SK-N-SH (cell line): ENCODE results near the gene IL31. TPM values are rescaled to one million over a fixed set of nuclear protein-coding genes. Genes with fewer than 3 reads are reported as not detected.

ENCODE experiments used
- CTCF ChIA-PET: fragments of 300-600, 350-600 bp; formaldehyde crosslinking; extraction: SDS; loops from one replicate; lab custom pipeline; 2021; lab: Yijun Ruan, JAX
- POLR2A ChIA-PET: fragments of 350-600 bp; sonication (Branson Sonifier 250); formaldehyde crosslinking; extraction: SDS; loops from one replicate; lab custom pipeline; 2020; ENCODE audit warnings: antibody characterized with exemption, inconsistent platforms; lab: Yijun Ruan, JAX
- DNase-seq: peaks from one replicate; pipeline ENCODE4 v3.0.0; 2012
- H2AFZ ChIP-seq: fragments of 200-600 bp; sonication (generic); 2 replicates; pipeline ENCODE4 v1.8.1; 2016; ENCODE audit warnings: antibody characterized with exemption, mild to moderate bottlenecking, low read depth
- H3F3A ChIP-seq: fragments of 200-600 bp; sonication (generic); replicated peaks from 2 replicates; pipeline ENCODE3; 2016; ENCODE audit warnings: antibody characterized with exemption, mild to moderate bottlenecking; ENCODE audit not compliant: insufficient read depth
- H3K27ac ChIP-seq, 2 experiments: fragments of 200-500 bp in 1 of 2; fragments of 200-600 bp in 1 of 2; sonication (Bioruptor generic) in 1 of 2; sonication (generic), shearing (Covaris generic) in 1 of 2; 2 replicates each; pipeline versions ENCODE4 v1.5.1 to v1.6.1; 2014 to 2016; ENCODE audit warnings: low read depth in 2 of 2, inconsistent platforms in 1 of 2, low read length in 1 of 2, mild to moderate bottlenecking in 1 of 2, mixed read lengths in 1 of 2
- H3K27me3 ChIP-seq: fragments of 200-600 bp; sonication (generic), shearing (Covaris generic); 2 replicates; pipeline ENCODE4 v1.6.1; 2016; ENCODE audit warnings: mixed run types; ENCODE audit not compliant: insufficient read depth
- H3K36me3 ChIP-seq, 2 experiments: fragments of 200-500 bp in 1 of 2; fragments of 200-600 bp in 1 of 2; sonication (Bioruptor generic) in 1 of 2; sonication (generic) in 1 of 2; replicated peaks in 1 of 2; 2 replicates each; pipeline versions ENCODE3 to v1.5.1; 2014 to 2016; ENCODE audit warnings: low read length in 1 of 2, mild to moderate bottlenecking in 1 of 2; ENCODE audit not compliant: insufficient read depth in 2 of 2, control insufficient read depth in 1 of 2
- H3K4me1 ChIP-seq, 2 experiments: fragments of 200-500 bp in 1 of 2; fragments of 200-600 bp in 1 of 2; sonication (Bioruptor generic) in 1 of 2; sonication (generic), shearing (Covaris generic) in 1 of 2; 2 replicates each; pipeline versions ENCODE4 v1.5.1 to v1.6.1; 2014 to 2016; ENCODE audit warnings: low read depth in 1 of 2, low read length in 1 of 2, mixed run types in 1 of 2; ENCODE audit not compliant: insufficient read depth in 2 of 2, control insufficient read depth in 1 of 2
- H3K4me2 ChIP-seq: fragments of 200-600 bp; sonication (generic), shearing (Covaris generic); 2 replicates; pipeline ENCODE4 v1.6.1; 2017; ENCODE audit warnings: mixed run types
- H3K4me3 ChIP-seq, 2 experiments: fragments of 200-500 bp in 1 of 2; fragments of 200-600 bp in 1 of 2; sonication (Bioruptor generic) in 1 of 2; sonication (generic), shearing (Covaris generic) in 1 of 2; 2 replicates each; pipeline versions ENCODE4 v1.5.1 to v1.8.1; 2014 to 2016; ENCODE audit warnings: low read depth in 2 of 2, inconsistent platforms in 1 of 2, low read length in 1 of 2, mild to moderate bottlenecking in 1 of 2, mixed read lengths in 1 of 2, moderate library complexity in 1 of 2
- H3K79me2 ChIP-seq: fragments of 200-600 bp; sonication (generic); 2 replicates; pipeline ENCODE4 v1.8.1; 2017; ENCODE audit warnings: mild to moderate bottlenecking; ENCODE audit not compliant: insufficient read depth
- H3K9ac ChIP-seq: fragments of 200-600 bp; sonication (generic); 2 replicates; pipeline ENCODE4 v1.6.1; 2017; ENCODE audit warnings: mixed run types
- H3K9me2 ChIP-seq: fragments of 200-600 bp; sonication (generic); 2 replicates; pipeline ENCODE4 v1.6.1; 2017; ENCODE audit warnings: mixed run types
- H3K9me3 ChIP-seq: fragments of 200-600 bp; sonication (generic); 2 replicates; pipeline ENCODE4 v1.6.1; 2017; ENCODE audit warnings: mixed run types, mild to moderate bottlenecking, moderate library complexity
- H4K20me1 ChIP-seq: fragments of 200-600 bp; sonication (generic); 2 replicates; pipeline ENCODE4 v1.6.1; 2017; ENCODE audit warnings: mild to moderate bottlenecking, mixed run types; ENCODE audit not compliant: insufficient read depth
- EP300 ChIP-seq, 2 experiments: IDR thresholded peaks; 2 replicates each; pipeline versions ENCODE4 v1.4.0 to v1.6.1; 2012; ENCODE audit warnings: borderline replicate concordance in 1 of 2, low read depth in 1 of 2, low read length in 1 of 2
- EZH2phosphoT487 ChIP-seq: fragments of 200-600 bp; sonication (generic); IDR thresholded peaks from 2 replicates; pipeline ENCODE4 v1.6.1; 2017; ENCODE audit warnings: low read depth, mixed run types, mild to moderate bottlenecking, antibody characterized with exemption, moderate library complexity, borderline replicate concordance
- FOXJ3 ChIP-seq: sonication (generic); formaldehyde crosslinking; IDR thresholded peaks from 2 replicates; pipeline ENCODE4 v1.5.1; 2020; ENCODE audit warnings: mild to moderate bottlenecking, missing genetic modification reagents
- GATA2 ChIP-seq: sonication (generic); formaldehyde crosslinking; IDR thresholded peaks from 2 replicates; pipeline ENCODE4 v1.5.0; 2020; ENCODE audit warnings: mild to moderate bottlenecking, missing genetic modification reagents
- SIN3A ChIP-seq: IDR thresholded peaks from 2 replicates; pipeline ENCODE4 v1.6.1; 2012; ENCODE audit warnings: low read depth, mild to moderate bottlenecking, low read length, moderate library complexity, borderline replicate concordance
- SMC3 ChIP-seq: IDR thresholded peaks from 2 replicates; pipeline ENCODE4 v1.6.1; 2012; ENCODE audit warnings: low read depth, low read length, improper control_type of control experiment
- TEAD4 ChIP-seq: IDR thresholded peaks from 2 replicates; pipeline ENCODE4 v1.4.0; 2012; ENCODE audit warnings: mild to moderate bottlenecking, borderline replicate concordance; ENCODE audit not compliant: insufficient read depth
- WGBS: methylation state at CpG from one replicate; pipeline ENCODE4 v1.1.6; 2017; ENCODE audit warnings: low lambda C conversion rate; 5-methylcytosine and 5-hydroxymethylcytosine counted together
- polyA plus RNA-seq, 3 experiments: library from polyadenylated mRNA; depleted of rRNA; stranded (reverse); fragments of >200 nt; gene quantifications; 2 replicates each; pipeline ENCODE4 v1.2.3, GENCODE V29; 2012
- TF ChIP-seq, protein P1 (sequence below): IDR thresholded peaks from 2 replicates; pipeline ENCODE4 v1.4.0; 2012; ENCODE audit warnings: low read depth, borderline replicate concordance
- TF ChIP-seq, protein P2 (sequence below): IDR thresholded peaks from 2 replicates; pipeline ENCODE4 v1.4.0; 2012; ENCODE audit warnings: low read depth
- TF ChIP-seq, protein P3 (sequence below): IDR thresholded peaks from 2 replicates; pipeline ENCODE4 v1.6.1; 2012; ENCODE audit warnings: mild to moderate bottlenecking, low read depth, low read length, moderate library complexity

IL31 gene
- not detected in 2 replicates for polyA plus RNA-seq (2012; rRNA removed)
- polyA plus RNA-seq (2012; cell fraction: cytosol; rRNA removed): not detected in 2 replicates
- not detected in 2 replicates for polyA plus RNA-seq (2012; cell fraction: nucleus; rRNA removed)

DNA sequence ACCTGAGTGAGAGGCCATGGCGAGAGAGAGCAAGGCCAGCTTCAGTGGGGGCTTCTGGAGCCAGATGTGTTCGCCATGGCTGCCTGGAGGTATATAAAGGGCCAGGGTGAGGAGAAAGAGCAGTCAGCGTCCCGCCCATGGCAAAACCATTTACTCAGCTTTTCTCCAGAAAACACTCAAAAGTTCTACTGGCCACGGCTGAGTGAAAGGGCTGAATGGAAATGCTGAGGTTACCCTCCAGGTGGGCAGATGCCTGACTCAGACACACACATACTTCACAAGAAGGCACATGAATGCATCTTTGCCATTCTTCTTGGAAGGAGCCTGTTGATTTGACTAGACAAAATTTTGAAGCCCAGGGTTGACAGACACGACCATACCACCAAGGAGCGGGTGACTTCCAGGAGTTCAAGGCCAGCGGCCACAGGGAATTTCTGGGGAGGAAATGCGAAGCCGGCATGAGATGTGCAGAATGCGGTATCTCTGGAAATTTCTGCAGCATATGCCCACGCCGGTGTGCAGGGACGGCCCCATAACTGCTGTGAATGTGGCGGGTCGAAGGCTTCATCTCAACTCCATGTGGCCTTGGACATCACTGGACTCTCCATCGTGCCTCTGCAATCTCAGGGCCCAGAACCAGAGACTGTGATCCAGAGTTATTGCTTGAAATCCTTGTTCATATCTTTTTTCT, at the start of gene IL31:
Gene IL31 (minus strand): TSS at position 67 of the 691 bp plus-strand sequence. CDS start 49 bp downstream, at position 18.
- Histone ChIP-seq H3K79me2 (no peaks in the 10 kb centered on the region), H3K27me3 (no peaks in the 10 kb centered on the region), H3F3A (no peaks in the 10 kb centered on the region), H3K4me1 (no peaks in the 10 kb centered on the region), H4K20me1 (no peaks in the 10 kb centered on the region), H3K9me3 (no peaks in the 10 kb centered on the region), H3K4me2 (no peak within 1 kb of the TSS), H3K4me3 (no peak within 1 kb of the TSS), H3K9me2 (no peaks in the 10 kb centered on the region), H3K27ac (no peak within 1 kb of the TSS)
- no peak for DNase-seq
- 82% methylated on average over 17 of the region's 17 CpGs for WGBS
- TF ChIP-seq EP300 (IDR thresholded peaks at IDR 0.05; ENCODE audit: borderline replicate concordance in 1 of 2, low read depth in 1 of 2, low read length in 1 of 2) (no peak), TEAD4 (no peak), FOXJ3 (CRISPR knock-in tag) (no peak), GATA2 (CRISPR knock-in tag) (no peak), SMC3 (no peak), SIN3A (no peak), EZH2phosphoT487 (no peak)
- TF ChIP-seq, protein P1, sequence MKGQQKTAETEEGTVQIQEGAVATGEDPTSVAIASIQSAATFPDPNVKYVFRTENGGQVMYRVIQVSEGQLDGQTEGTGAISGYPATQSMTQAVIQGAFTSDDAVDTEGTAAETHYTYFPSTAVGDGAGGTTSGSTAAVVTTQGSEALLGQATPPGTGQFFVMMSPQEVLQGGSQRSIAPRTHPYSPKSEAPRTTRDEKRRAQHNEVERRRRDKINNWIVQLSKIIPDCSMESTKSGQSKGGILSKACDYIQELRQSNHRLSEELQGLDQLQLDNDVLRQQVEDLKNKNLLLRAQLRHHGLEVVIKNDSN: no peak
- TF ChIP-seq, protein P2, sequence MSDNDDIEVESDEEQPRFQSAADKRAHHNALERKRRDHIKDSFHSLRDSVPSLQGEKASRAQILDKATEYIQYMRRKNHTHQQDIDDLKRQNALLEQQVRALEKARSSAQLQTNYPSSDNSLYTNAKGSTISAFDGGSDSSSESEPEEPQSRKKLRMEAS: no peak
- TF ChIP-seq, protein P3, sequence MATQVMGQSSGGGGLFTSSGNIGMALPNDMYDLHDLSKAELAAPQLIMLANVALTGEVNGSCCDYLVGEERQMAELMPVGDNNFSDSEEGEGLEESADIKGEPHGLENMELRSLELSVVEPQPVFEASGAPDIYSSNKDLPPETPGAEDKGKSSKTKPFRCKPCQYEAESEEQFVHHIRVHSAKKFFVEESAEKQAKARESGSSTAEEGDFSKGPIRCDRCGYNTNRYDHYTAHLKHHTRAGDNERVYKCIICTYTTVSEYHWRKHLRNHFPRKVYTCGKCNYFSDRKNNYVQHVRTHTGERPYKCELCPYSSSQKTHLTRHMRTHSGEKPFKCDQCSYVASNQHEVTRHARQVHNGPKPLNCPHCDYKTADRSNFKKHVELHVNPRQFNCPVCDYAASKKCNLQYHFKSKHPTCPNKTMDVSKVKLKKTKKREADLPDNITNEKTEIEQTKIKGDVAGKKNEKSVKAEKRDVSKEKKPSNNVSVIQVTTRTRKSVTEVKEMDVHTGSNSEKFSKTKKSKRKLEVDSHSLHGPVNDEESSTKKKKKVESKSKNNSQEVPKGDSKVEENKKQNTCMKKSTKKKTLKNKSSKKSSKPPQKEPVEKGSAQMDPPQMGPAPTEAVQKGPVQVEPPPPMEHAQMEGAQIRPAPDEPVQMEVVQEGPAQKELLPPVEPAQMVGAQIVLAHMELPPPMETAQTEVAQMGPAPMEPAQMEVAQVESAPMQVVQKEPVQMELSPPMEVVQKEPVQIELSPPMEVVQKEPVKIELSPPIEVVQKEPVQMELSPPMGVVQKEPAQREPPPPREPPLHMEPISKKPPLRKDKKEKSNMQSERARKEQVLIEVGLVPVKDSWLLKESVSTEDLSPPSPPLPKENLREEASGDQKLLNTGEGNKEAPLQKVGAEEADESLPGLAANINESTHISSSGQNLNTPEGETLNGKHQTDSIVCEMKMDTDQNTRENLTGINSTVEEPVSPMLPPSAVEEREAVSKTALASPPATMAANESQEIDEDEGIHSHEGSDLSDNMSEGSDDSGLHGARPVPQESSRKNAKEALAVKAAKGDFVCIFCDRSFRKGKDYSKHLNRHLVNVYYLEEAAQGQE: no peak
- TF ChIP-seq, all 33 proteins: peak for 0
- H2AFZ ChIP-seq: no peak within 1 kb of the TSS
- POLR2A ChIA-PET: no interaction called here
- H3K36me3 ChIP-seq: no peaks in the 10 kb centered on the region
- CTCF ChIA-PET: no interaction called here
- no peak within 1 kb of the TSS for H3K9ac ChIP-seq
